Right lobe of liver (tissue), 6 donors: ENCODE results near the gene ALDH8A1. TPM values are rescaled to one million over a fixed set of nuclear protein-coding genes. Genes with fewer than 3 reads are reported as not detected.

ENCODE experiments used
- ATAC-seq, 4 donors: fragments of 200-7000 bp; cut with Tn5 transposase; one replicate each; pipeline ENCODE4 v1.9.1; 2020; ENCODE audit warnings: mild to moderate bottlenecking in 4 of 4, moderate library complexity in 4 of 4
- DNase-seq, 3 donors: peaks; one replicate each; pipeline ENCODE4 v3.0.0-alpha.2; 2020
- H3K27ac ChIP-seq, 3 donors: fragments of 200-600 bp; one replicate each; pipeline ENCODE4 v1.8.0; 2022
- H3K27me3 ChIP-seq, 2 donors: fragments of 200-600 bp; one replicate each; pipeline ENCODE4 v1.8.0; 2022
- H3K36me3 ChIP-seq, 4 donors: fragments of 200-600 bp; sonication (generic) in 1 of 4; one replicate each; pipeline versions ENCODE4 v1.5.1 to v1.8.0; 2017 to 2022; ENCODE audit warnings: control low read depth in 1 of 4
- H3K4me1 ChIP-seq, 4 donors: fragments of 200-600 bp; sonication (generic) in 1 of 4; one replicate each; pipeline versions ENCODE4 v1.5.1 to v1.8.0; 2017 to 2022; ENCODE audit warnings: control low read depth in 1 of 4
- H3K4me3 ChIP-seq, 3 donors: fragments of 200-600 bp; one replicate each; pipeline ENCODE4 v1.8.0; 2022
- H3K9me3 ChIP-seq, 4 donors: fragments of 200-600 bp; sonication (generic) in 1 of 4; one replicate each; pipeline versions ENCODE4 v1.5.1 to v1.8.0; 2017 to 2022; ENCODE audit warnings: control low read depth in 1 of 4
- POLR2A ChIP-seq: fragments of 450-650 bp; IDR thresholded peaks from one replicate; pipeline ENCODE4 v1.6.1; 2017; ENCODE audit warnings: antibody characterized with exemption, mild to moderate bottlenecking
- WGBS: methylation state at CpG from one replicate; pipeline ENCODE4 v1.1.6; 2018; ENCODE audit warnings: low coverage, low lambda C conversion rate; ENCODE audit not compliant: insufficient coverage; ENCODE audit errors: missing lambda C conversion rate; 5-methylcytosine and 5-hydroxymethylcytosine counted together
- intact Hi-C, 2 donors: fragments of 100-400 bp; cut with DNase I; formaldehyde crosslinking; loops; one replicate each; pipeline versions ENCODE4 v1.11.2 to v1.14.1; 2022
- total RNA-seq, 6 experiments: library from RNA; depleted of rRNA in 2 of 6; stranded (reverse); fragments of >200 nt in 2 of 6; fragmentation: NEBNext Ultra II Directional in 3 of 6; extraction: Animal tissue kit (Norgen Biotek cat#: 25700) in 3 of 6; gene quantifications; one replicate each; pipeline versions ENCODE4 v1.1.0 to v1.2.4, GENCODE V29; 2016 to 2023
- TF ChIP-seq, protein P1 (sequence below), 4 donors: fragments of 200-600 bp in 3 of 4; fragments of 450-650 bp in 1 of 4; IDR thresholded peaks; one replicate each; pipeline versions ENCODE4 v1.5.1 to v1.8.0; 2016 to 2022; ENCODE audit warnings: antibody characterized with exemption in 4 of 4, mild to moderate bottlenecking in 2 of 4
- donor health status: DM: no; HTN: yes; CAD: no.
- donor health status: DM: no; HTN: no; CAD: no.
- donor health status: DM: no; HTN: no; CAD: no.
- donor health status: DM: no; HTN: yes; CAD: no.
- donor health status: DM: no; HTN: yes; CAD: no.

The ALDH8A1 gene
- total RNA-seq, 6 experiments from 2014 or later, result 91.4 to 175 (median 166) TPM

DNA sequence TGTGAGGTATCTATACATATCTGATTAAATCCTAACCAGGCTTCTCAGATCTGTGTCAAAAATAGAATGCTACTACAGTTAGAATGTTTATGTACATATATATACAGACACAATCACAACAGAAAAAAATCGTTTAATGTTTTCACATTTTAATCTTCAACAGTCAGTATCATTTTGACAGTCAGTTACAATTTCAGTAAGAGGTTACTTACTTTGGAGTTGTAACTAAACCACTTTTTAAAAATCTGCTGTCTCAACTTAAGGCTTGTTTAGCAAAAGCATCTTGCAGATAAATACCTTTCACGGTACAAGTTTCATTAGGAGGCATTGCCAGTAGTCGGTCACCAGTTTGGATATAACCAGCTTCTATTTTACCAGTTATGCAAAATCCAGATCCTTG lies 32.3 kb upstream of the ALDH8A1 start:
- Histone ChIP-seq H3K9me3 (no peaks in the 10 kb centered on the region), H3K27ac (no peak overlapping the region), H3K4me3 (no peak overlapping the region), H3K4me1 (peaks cover 0 to 9% (median 0%) of the 10 kb centered on the region in 4 donors), H3K27me3 (no peaks in the 10 kb centered on the region), H3K36me3 (peaks cover 0 to 16% (median 3%) of the 10 kb centered on the region in 4 donors)
- ATAC-seq, result no peak
- no peak for DNase-seq
- WGBS, result 82% methylated on average over 3 of the region's 3 CpGs
- no peak for TF ChIP-seq POLR2A
- TF ChIP-seq, protein P1, sequence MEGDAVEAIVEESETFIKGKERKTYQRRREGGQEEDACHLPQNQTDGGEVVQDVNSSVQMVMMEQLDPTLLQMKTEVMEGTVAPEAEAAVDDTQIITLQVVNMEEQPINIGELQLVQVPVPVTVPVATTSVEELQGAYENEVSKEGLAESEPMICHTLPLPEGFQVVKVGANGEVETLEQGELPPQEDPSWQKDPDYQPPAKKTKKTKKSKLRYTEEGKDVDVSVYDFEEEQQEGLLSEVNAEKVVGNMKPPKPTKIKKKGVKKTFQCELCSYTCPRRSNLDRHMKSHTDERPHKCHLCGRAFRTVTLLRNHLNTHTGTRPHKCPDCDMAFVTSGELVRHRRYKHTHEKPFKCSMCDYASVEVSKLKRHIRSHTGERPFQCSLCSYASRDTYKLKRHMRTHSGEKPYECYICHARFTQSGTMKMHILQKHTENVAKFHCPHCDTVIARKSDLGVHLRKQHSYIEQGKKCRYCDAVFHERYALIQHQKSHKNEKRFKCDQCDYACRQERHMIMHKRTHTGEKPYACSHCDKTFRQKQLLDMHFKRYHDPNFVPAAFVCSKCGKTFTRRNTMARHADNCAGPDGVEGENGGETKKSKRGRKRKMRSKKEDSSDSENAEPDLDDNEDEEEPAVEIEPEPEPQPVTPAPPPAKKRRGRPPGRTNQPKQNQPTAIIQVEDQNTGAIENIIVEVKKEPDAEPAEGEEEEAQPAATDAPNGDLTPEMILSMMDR (IDR thresholded peaks at IDR 0.05), result no peak
- intact Hi-C loops, result no loop called here

DNA sequence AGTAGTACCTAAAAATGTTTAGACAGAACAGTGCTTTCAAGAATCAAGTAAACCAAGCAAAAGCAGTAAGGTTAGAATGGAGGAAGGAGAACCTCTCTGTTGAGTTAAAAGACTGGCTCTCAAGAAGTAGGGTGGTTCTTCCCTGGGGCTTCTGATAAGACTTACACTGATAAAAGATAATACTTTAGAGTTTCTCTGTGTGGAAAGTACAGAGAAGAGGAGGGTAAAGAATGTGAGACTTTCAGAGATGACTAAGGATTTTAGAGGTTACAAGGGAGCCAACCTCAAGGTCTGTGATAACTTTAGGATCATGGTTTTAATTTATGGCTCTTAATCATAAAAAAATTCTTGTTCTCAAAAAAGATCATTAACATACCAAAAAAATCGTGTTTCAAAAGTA lies 30.9 kb upstream of the ALDH8A1 start:
- H3K27ac ChIP-seq, result no peak overlapping the region
- H3K4me3 ChIP-seq, result no peak overlapping the region
- WGBS, result 57% methylated on average over 1 of the region's 1 CpG
- no peak for DNase-seq
- peaks cover 0 to 14% (median 3%) of the 10 kb centered on the region in 4 donors for H3K36me3 ChIP-seq
- intact Hi-C loops, result no loop called here
- H3K4me1 ChIP-seq, result peaks cover 0 to 9% (median 0%) of the 10 kb centered on the region in 4 donors
- no peaks in the 10 kb centered on the region for H3K9me3 ChIP-seq
- H3K27me3 ChIP-seq, result no peaks in the 10 kb centered on the region
- TF ChIP-seq POLR2A, result no peak
- TF ChIP-seq, protein P1 (IDR thresholded peaks at IDR 0.05), result no peak
- ATAC-seq, result no peak

DNA sequence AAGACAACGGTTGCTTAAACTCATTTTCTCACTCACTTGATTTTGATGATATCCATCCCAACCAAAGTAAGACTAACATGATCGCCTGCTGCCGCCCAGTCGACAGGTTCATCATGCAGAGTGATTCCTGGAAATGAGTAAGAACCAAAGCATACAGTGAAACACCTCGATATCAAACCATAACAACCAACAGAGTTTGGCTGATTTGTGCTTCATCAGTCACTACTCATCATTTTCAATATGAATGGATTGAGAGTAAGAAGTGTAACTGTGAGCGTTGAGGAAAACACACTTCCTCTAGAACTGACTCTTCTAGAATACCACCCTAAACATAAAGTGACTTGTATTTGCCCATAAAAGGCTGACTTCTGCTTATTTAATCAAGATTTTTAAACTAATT lies 29.2 kb upstream of the ALDH8A1 start:
- Histone ChIP-seq H3K9me3 (no peaks in the 10 kb centered on the region), H3K27me3 (no peaks in the 10 kb centered on the region), H3K36me3 (peaks cover 0 to 13% (median 0%) of the 10 kb centered on the region in 4 donors), H3K27ac (no peak overlapping the region), H3K4me1 (peaks cover 0 to 6% (median 0%) of the 10 kb centered on the region in 4 donors), H3K4me3 (no peak overlapping the region)
- 89% methylated on average over 6 of the region's 6 CpGs for WGBS
- intact Hi-C loops, result no loop called here
- DNase-seq (no peak), ATAC-seq (no peak)
- TF ChIP-seq, protein P1 (IDR thresholded peaks at IDR 0.05), result no peak
- TF ChIP-seq POLR2A, result no peak

DNA sequence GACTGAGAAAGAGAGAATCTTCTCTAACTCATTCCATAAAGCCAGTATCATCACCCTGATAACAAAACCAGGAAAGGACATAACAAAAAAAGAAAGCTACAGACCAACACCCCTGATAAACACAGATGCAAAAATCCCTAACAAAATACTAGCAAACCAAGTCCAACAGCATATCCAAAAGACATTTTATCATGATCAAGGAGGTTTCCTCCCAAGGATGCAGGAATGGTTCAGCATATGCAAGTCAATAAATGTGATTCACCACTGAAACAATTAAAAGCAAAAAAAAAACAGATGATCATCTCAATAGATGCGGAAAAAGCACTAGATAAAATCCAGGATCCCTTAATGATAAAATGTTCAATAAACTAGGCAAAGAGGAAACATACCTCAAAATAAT lies 24.5 kb upstream of the ALDH8A1 start:
- Histone ChIP-seq H3K36me3 (peaks cover 0 to 13% (median 0%) of the 10 kb centered on the region in 4 donors), H3K27ac (no peak overlapping the region), H3K9me3 (no peaks in the 10 kb centered on the region), H3K4me1 (no peaks in the 10 kb centered on the region), H3K4me3 (no peak overlapping the region), H3K27me3 (no peaks in the 10 kb centered on the region)
- intact Hi-C loops, result no loop called here
- WGBS, result 78% methylated on average over 1 of the region's 1 CpG
- ATAC-seq (no peak), DNase-seq (no peak)
- TF ChIP-seq, protein P1 (IDR thresholded peaks at IDR 0.05), result no peak
- no peak for TF ChIP-seq POLR2A

DNA sequence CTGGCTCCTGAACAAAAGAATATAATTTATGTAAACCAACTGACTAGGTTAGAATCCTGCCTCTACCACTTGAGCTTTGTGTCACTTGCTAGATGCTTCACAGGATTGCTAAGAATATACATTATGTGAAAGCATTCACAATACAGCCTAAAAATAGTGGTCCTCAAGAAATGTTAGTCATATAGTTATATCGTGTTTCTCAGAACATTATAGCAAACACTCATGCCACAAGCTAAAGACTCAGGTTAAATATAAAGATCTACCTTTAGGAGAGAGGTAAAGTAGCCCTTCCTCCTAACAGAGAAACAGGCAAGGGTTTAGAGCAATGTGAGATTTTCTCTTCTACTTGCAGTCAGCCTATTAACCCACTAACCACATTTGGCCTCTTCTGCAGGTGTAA lies 17.8 kb upstream of the ALDH8A1 start:
- Histone ChIP-seq H3K9me3 (no peaks in the 10 kb centered on the region), H3K27me3 (no peaks in the 10 kb centered on the region), H3K36me3 (peaks cover 0 to 17% (median 5%) of the 10 kb centered on the region in 4 donors), H3K4me3 (no peak overlapping the region), H3K27ac (no peak overlapping the region), H3K4me1 (no peaks in the 10 kb centered on the region)
- no peak for DNase-seq
- WGBS, result 100% methylated on average over 1 of the region's 1 CpG
- TF ChIP-seq POLR2A, result no peak
- TF ChIP-seq, protein P1 (IDR thresholded peaks at IDR 0.05), result no peak
- no peak for ATAC-seq
- intact Hi-C loops, result no loop called here
